ENCODE measurements around the gene ALG9. TPM values are rescaled to one million over a fixed set of nuclear protein-coding genes. Genes with fewer than 3 reads are reported as not detected.

Gene ALG9
- polyA plus RNA-seq, 6 donors from 2014 or later: 12.7 to 36.5 (median 14.9) TPM

GRCh38 chr11:111762526-111762925 is 108.9 kb downstream of the ALG9 start:
- Mint-ChIP-seq H3K27ac (peak overlapping the region in 2 of 6 donors; percentile 19 to 21), H3K4me1 (peaks cover 16 to 48% (median 41%) of the 10 kb centered on the region in 3 donors), H3K27me3 (no peaks in the 10 kb centered on the region), H3K9me3 (no peaks in the 10 kb centered on the region), H3K4me3 (no peak overlapping the region), H3K36me3 (peaks cover 16 to 25% of the 10 kb centered on the region in 2 donors)
- DNase-seq (no peak), ATAC-seq (ENCODE audit: low read depth in 2 of 2) (no peak)

GRCh38 chr11:111761036-111761435 is 110.3 kb downstream of the ALG9 start:
- H3K27ac Mint-ChIP-seq: no peak overlapping the region
- no peaks in the 10 kb centered on the region for H3K9me3 Mint-ChIP-seq
- H3K4me1 Mint-ChIP-seq: peaks cover 10 to 39% (median 32%) of the 10 kb centered on the region in 3 donors
- no peak overlapping the region for H3K4me3 Mint-ChIP-seq
- no peaks in the 10 kb centered on the region for H3K27me3 Mint-ChIP-seq
- DNase-seq (no peak), ATAC-seq (ENCODE audit: low read depth in 2 of 2) (no peak)
- peaks cover 16 to 26% of the 10 kb centered on the region in 2 donors for H3K36me3 Mint-ChIP-seq

DNA sequence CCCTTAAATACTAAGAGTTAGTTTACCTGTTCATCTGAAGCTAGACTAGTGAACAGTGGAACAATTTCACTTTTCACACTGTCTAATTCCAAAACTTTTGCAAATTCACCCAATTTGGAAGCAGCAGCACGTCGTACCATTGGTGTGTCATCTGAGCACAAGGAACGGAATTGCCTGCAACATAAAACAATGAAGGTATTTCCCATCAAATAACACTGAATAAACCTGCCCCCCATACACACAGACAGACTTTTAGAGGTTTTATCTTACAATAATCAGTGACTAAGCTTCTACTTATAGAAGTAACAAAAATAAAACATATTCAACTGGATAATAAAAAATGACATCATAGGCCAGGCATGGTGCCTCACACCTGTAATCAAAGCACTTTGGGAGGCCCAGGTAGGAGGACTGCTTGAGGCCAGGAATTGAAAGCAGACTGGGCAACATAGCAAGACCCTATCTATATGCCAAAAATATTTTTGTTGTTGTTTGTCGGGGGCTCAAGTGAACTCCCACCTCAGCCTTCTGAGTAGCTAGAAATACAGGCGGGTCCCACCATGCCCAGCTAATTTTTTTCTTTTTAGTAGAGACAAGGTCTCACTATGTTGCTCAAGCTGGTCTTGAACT is 111.5 kb downstream of the ALG9 start:
- ATAC-seq (ENCODE audit: low read depth in 2 of 2) (no peak), DNase-seq (no peak)
- Mint-ChIP-seq H3K27me3 (no peaks in the 10 kb centered on the region), H3K9me3 (no peaks in the 10 kb centered on the region), H3K27ac (no peak overlapping the region), H3K4me1 (peaks cover 4 to 32% (median 25%) of the 10 kb centered on the region in 3 donors), H3K36me3 (peaks cover 16 to 20% of the 10 kb centered on the region in 2 donors), H3K4me3 (no peak overlapping the region)

GRCh38 chr11:111759376-111759775 is 112.0 kb downstream of the ALG9 start:
- H3K27me3 Mint-ChIP-seq: no peaks in the 10 kb centered on the region
- no peak overlapping the region for H3K27ac Mint-ChIP-seq
- DNase-seq (no peak), ATAC-seq (ENCODE audit: low read depth in 2 of 2) (no peak)
- H3K9me3 Mint-ChIP-seq: no peaks in the 10 kb centered on the region
- peaks cover 16 to 20% of the 10 kb centered on the region in 2 donors for H3K36me3 Mint-ChIP-seq
- peaks cover 0 to 27% (median 20%) of the 10 kb centered on the region in 3 donors for H3K4me1 Mint-ChIP-seq
- H3K4me3 Mint-ChIP-seq: no peak overlapping the region

- no peak overlapping the region for H3K4me3 Mint-ChIP-seq
- H3K36me3 Mint-ChIP-seq: peaks cover 9 to 16% of the 10 kb centered on the region in 2 donors
- no peaks in the 10 kb centered on the region for H3K27me3 Mint-ChIP-seq
- H3K4me1 Mint-ChIP-seq: no peaks in the 10 kb centered on the region
- ATAC-seq (ENCODE audit: low read depth in 2 of 2) (no peak), DNase-seq (no peak)
- no peaks in the 10 kb centered on the region for H3K9me3 Mint-ChIP-seq
- peak overlapping the region in 2 of 6 donors; percentile 2 to 30 for H3K27ac Mint-ChIP-seq
Measured at GRCh38 chr11:111756097-111756496, 115.3 kb downstream of the ALG9 start.

DNA sequence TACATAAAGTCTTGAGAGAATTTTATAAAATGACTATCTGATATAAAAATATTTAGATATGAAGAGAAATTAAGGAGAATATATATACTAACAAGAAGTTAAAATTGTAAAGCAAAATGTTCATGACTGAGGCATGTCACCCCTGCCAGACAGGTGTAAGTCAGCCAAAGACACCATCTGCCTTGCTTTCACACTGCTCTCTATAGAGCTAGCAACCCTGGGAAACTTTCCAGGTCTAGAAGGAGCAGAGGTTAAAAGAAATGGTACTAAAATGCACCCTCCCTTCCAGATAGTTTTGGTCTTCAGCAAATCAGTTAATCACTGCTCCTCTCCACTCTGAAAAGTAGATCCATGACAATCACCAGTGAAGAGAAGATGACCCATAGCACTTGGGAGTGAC is 121.7 kb downstream of the ALG9 start:
- Mint-ChIP-seq H3K4me1 (no peaks in the 10 kb centered on the region), H3K9me3 (peaks cover 0 to 3% (median 0%) of the 10 kb centered on the region in 7 donors), H3K36me3 (peaks cover 30 to 36% of the 10 kb centered on the region in 2 donors), H3K4me3 (no peak overlapping the region), H3K27ac (peak overlapping the region in 1 of 6 donors; percentile 15), H3K27me3 (no peaks in the 10 kb centered on the region)
- ATAC-seq (ENCODE audit: low read depth in 2 of 2) (no peak), DNase-seq (no peak)

- Mint-ChIP-seq H3K4me1 (no peaks in the 10 kb centered on the region), H3K36me3 (peaks cover 38 to 41% of the 10 kb centered on the region in 2 donors), H3K4me3 (no peak overlapping the region), H3K27me3 (no peaks in the 10 kb centered on the region), H3K9me3 (peaks cover 0 to 3% (median 0%) of the 10 kb centered on the region in 7 donors), H3K27ac (no peak overlapping the region)
- DNase-seq (no peak), ATAC-seq (ENCODE audit: low read depth in 2 of 2) (no peak)
Measured at GRCh38 chr11:111748035-111748804, 123.2 kb downstream of the ALG9 start.

DNA sequence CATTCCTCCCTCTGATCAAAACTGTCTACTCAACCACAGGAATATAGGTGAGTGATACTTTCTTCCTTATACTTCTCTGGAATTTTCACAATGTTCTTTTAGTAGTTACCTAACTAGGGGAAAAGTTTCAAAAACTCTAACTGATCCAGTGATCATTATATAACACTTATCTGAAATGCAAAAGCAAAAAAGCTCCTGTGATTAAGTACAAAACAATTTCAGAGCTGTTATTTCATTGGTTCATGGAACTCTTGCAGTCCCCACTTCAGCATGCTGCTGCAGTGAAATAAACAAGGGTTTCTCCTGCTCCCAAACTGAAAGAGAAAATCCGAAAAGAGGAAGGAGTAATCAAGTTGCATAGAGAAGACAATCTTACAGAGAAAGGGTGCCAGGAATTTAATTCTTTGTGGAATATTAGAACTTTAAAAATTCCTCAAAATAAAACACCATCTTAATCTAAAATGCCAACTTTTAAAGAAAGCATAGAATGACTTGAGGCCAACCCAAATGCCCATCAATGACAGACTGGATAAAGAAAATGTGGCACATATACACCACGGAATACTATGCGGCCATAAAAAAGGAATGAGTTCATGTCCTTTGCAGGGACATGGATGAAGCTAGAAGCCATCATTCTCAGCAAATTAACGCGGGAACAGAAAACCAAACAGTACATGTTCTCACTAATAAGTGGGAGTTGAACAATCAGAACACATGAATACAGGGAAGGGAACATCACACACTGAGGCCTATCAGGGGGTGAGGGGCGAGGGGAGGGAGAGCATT is 125.5 kb downstream of the ALG9 start:
- Mint-ChIP-seq H3K4me1 (no peaks in the 10 kb centered on the region), H3K27ac (peak overlapping the region in 1 of 6 donors; percentile 50), H3K4me3 (no peak overlapping the region), H3K9me3 (peaks cover 0 to 3% (median 0%) of the 10 kb centered on the region in 7 donors), H3K36me3 (peaks cover 47 to 49% of the 10 kb centered on the region in 2 donors), H3K27me3 (no peaks in the 10 kb centered on the region)
- ATAC-seq (ENCODE audit: low read depth in 2 of 2) (no peak), DNase-seq (no peak)

DNA sequence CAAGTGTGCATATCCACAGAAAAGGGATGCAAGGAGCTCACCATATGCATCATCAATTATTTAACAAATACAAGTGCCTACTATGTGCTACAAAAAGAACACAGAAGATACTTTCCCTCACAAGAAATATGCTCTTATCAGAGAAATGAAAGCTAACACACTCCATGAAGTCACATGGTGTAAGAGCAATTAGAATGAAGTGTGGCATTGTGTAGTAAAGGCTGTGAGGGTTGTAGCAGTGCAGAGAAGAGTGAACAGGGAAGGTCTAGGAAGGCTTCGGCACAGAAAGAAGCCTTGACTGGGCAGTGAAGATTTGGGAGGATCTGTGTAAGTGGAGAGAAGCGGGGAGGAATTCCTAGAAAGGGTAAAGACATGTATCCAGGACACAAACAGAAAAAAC is 127.7 kb downstream of the ALG9 start:
- Mint-ChIP-seq H3K4me3 (peak overlapping the region in 1 of 8 donors; percentile 1), H3K36me3 (peaks cover 42 to 53% of the 10 kb centered on the region in 2 donors), H3K27me3 (no peaks in the 10 kb centered on the region), H3K27ac (peak overlapping the region in 1 of 6 donors; percentile 1), H3K9me3 (peaks cover 0 to 3% (median 0%) of the 10 kb centered on the region in 7 donors), H3K4me1 (no peaks in the 10 kb centered on the region)
- ATAC-seq (ENCODE audit: low read depth in 2 of 2) (no peak), DNase-seq (no peak)

DNA sequence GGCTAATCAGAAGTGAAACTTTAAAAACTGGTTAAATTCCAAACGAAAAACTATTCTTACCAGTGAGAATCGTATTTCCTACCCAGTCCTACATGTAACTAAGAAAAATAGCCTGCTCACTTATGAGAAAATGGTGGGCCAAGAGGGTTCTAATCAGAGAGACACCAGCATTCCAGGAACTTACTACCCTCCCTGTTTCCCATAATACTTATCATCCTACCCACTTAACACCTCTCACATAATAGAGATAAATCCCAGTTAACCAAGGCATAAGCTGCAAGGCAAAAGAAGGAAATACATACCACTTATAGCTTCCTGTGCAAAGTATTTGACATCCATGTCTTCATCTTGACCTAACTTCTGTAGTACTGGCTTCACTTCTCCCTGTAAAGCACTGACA is 129.6 kb downstream of the ALG9 start:
- peak overlapping the region in 3 of 6 donors; percentile 4 to 70 (median 21) for H3K27ac Mint-ChIP-seq
- H3K27me3 Mint-ChIP-seq: no peaks in the 10 kb centered on the region
- H3K9me3 Mint-ChIP-seq: peaks cover 0 to 3% (median 0%) of the 10 kb centered on the region in 7 donors
- H3K4me1 Mint-ChIP-seq: peaks cover 0 to 4% (median 0%) of the 10 kb centered on the region in 3 donors
- peaks cover 29 to 50% of the 10 kb centered on the region in 2 donors for H3K36me3 Mint-ChIP-seq
- H3K4me3 Mint-ChIP-seq: no peak overlapping the region
- no peak for DNase-seq
- ATAC-seq (ENCODE audit: low read depth in 2 of 2): no peak

DNA sequence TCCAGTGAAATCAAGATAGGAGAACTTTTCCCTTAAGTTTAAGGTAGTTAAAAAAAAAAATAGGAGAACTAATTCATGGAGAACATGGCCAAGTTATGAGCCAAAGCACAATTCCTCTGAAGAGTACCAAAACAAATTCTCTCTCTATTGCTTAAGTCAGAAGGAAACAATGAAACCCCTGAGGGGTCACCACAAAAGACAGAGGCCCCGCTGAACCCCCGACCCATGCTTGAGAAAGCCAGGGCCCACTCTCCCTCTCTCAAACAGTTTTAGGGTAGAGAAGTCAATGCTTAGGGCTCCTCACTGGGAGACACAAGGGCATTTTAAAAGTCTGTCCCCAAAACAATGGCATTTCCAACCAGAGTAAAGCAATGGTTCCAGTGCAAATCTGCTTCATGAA is 132.1 kb downstream of the ALG9 start:
- Mint-ChIP-seq H3K27ac (peak overlapping the region in 2 of 6 donors; percentile 21 to 69), H3K4me3 (no peak overlapping the region), H3K36me3 (peaks cover 12 to 33% of the 10 kb centered on the region in 2 donors), H3K27me3 (no peaks in the 10 kb centered on the region), H3K4me1 (peaks cover 0 to 7% (median 5%) of the 10 kb centered on the region in 3 donors), H3K9me3 (no peaks in the 10 kb centered on the region)
- ATAC-seq (ENCODE audit: low read depth in 2 of 2) (no peak), DNase-seq (no peak)

DNA sequence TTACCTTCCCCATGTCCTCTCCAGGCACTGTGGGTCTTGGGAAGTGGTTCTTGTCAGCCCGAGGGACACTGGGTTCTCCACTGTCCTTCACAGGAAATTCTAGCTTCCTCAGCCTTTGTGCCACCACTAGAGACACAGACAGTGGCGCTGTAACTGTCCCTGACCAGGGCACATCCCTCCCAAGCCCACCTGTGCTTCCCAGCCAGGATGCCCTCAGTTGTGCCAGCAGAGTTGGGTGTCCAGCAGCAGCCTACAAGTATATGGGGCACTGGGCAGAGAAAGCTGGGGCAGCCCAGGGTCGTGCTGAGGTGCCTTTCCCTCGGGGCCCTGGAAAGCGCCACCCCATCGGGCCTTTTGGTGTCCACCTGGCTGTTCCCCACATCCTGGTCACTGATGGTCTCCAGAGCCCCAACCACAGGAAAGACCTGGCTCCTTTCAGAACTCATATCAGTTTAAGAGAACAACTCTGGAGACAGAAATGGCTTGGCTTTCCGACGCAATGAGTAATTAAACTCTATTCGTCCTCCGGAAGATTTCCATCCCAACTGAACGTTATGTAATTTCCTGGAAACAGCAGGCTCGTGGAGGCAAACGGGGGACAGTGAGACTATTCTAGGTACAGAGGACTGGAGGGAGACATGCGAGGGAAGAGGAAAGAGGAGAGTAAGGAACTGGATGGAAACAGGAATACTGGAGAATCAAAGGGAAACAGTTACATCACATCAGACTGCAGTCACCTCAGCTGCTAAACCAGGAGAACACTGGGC is 133.8 kb downstream of the ALG9 start:
- Mint-ChIP-seq H3K36me3 (peaks cover 11 to 25% of the 10 kb centered on the region in 2 donors), H3K27ac (peak overlapping the region in 4 of 6 donors; percentile 1 to 86 (median 46)), H3K27me3 (no peaks in the 10 kb centered on the region), H3K9me3 (no peaks in the 10 kb centered on the region), H3K4me3 (no peak overlapping the region), H3K4me1 (peaks cover 0 to 7% (median 5%) of the 10 kb centered on the region in 3 donors)
- DNase-seq (no peak), ATAC-seq (ENCODE audit: low read depth in 2 of 2) (no peak)
